ENCODE results near the gene TUBB6.

The TUBB6 gene

GRCh38 chr18:12321333-12321732 is 13.3 kb downstream of the TUBB6 start:
- no peak overlapping the region for H3K4me3 ChIP-seq (ENCODE audit: low read length)
- H3K79me2 ChIP-seq (ENCODE audit: low read length) = no peaks in the 10 kb centered on the region
- peaks cover 19% of the 10 kb centered on the region for H3K36me3 ChIP-seq (replicated peaks; ENCODE audit: low read depth, low read length)
- no peak overlapping the region for H3K4me2 ChIP-seq (ENCODE audit: low read length)
- no peaks in the 10 kb centered on the region for H3K9me3 ChIP-seq (ENCODE audit: insufficient read depth, low read length)
- H3K27me3 ChIP-seq (ENCODE audit: low read depth, low read length) = no peaks in the 10 kb centered on the region
- no peak for TF ChIP-seq EZH2phosphoT487 (IDR thresholded peaks at IDR 0.05; ENCODE audit: low read depth)
- TF ChIP-seq, protein P1, sequence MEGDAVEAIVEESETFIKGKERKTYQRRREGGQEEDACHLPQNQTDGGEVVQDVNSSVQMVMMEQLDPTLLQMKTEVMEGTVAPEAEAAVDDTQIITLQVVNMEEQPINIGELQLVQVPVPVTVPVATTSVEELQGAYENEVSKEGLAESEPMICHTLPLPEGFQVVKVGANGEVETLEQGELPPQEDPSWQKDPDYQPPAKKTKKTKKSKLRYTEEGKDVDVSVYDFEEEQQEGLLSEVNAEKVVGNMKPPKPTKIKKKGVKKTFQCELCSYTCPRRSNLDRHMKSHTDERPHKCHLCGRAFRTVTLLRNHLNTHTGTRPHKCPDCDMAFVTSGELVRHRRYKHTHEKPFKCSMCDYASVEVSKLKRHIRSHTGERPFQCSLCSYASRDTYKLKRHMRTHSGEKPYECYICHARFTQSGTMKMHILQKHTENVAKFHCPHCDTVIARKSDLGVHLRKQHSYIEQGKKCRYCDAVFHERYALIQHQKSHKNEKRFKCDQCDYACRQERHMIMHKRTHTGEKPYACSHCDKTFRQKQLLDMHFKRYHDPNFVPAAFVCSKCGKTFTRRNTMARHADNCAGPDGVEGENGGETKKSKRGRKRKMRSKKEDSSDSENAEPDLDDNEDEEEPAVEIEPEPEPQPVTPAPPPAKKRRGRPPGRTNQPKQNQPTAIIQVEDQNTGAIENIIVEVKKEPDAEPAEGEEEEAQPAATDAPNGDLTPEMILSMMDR (IDR thresholded peaks at IDR 0.05; ENCODE audit: low read depth, low read length) = no peak
- H3K27ac ChIP-seq (ENCODE audit: low read length) = no peak overlapping the region
- H3K4me1 ChIP-seq (ENCODE audit: low read length) = peaks cover 26% of the 10 kb centered on the region
- H3K9ac ChIP-seq (ENCODE audit: low read length) = no peak overlapping the region
- H4K20me1 ChIP-seq (ENCODE audit: insufficient read depth, low read length) = no peaks in the 10 kb centered on the region
- H2AFZ ChIP-seq (ENCODE audit: low read depth, low read length) = no peak overlapping the region

- H3K36me3 ChIP-seq (replicated peaks; ENCODE audit: low read depth, low read length) = peaks cover 50% of the 10 kb centered on the region
- H3K9me3 ChIP-seq (ENCODE audit: insufficient read depth, low read length) = no peaks in the 10 kb centered on the region
- no peaks in the 10 kb centered on the region for H3K27me3 ChIP-seq (ENCODE audit: low read depth, low read length)
- H3K27ac ChIP-seq (ENCODE audit: low read length) = no peak overlapping the region
- H3K4me2 ChIP-seq (ENCODE audit: low read length) = no peak overlapping the region
- peaks cover 5% of the 10 kb centered on the region; the same call in 1 of the 2 replicates for H3K4me1 ChIP-seq (ENCODE audit: low read length)
- no peak overlapping the region for H3K4me3 ChIP-seq (ENCODE audit: low read length)
- no peak overlapping the region for H2AFZ ChIP-seq (ENCODE audit: low read depth, low read length)
- TF ChIP-seq, protein P1 (IDR thresholded peaks at IDR 0.05; ENCODE audit: low read depth, low read length) = no peak
- TF ChIP-seq EZH2phosphoT487 (IDR thresholded peaks at IDR 0.05; ENCODE audit: low read depth) = no peak
- no peaks in the 10 kb centered on the region for H3K79me2 ChIP-seq (ENCODE audit: low read length)
- H3K9ac ChIP-seq (ENCODE audit: low read length) = no peak overlapping the region
- no peaks in the 10 kb centered on the region for H4K20me1 ChIP-seq (ENCODE audit: insufficient read depth, low read length)
Measured at GRCh38 chr18:12324991-12325725, 17.1 kb downstream of the TUBB6 start.

GRCh38 chr18:12325726-12326245 is 17.7 kb downstream of the TUBB6 start:
- peaks cover 5% of the 10 kb centered on the region; the same call in 1 of the 2 replicates for H3K4me1 ChIP-seq (ENCODE audit: low read length)
- no peak overlapping the region for H3K4me2 ChIP-seq (ENCODE audit: low read length)
- H2AFZ ChIP-seq (ENCODE audit: low read depth, low read length) = no peak overlapping the region
- TF ChIP-seq, protein P1 (IDR thresholded peaks at IDR 0.05; ENCODE audit: low read depth, low read length) = no peak
- TF ChIP-seq EZH2phosphoT487 (IDR thresholded peaks at IDR 0.05; ENCODE audit: low read depth) = no peak
- H4K20me1 ChIP-seq (ENCODE audit: insufficient read depth, low read length) = no peaks in the 10 kb centered on the region; the same call in 1 of the 2 replicates
- H3K79me2 ChIP-seq (ENCODE audit: low read length) = no peaks in the 10 kb centered on the region
- H3K36me3 ChIP-seq (replicated peaks; ENCODE audit: low read depth, low read length) = peaks cover 50% of the 10 kb centered on the region
- H3K27me3 ChIP-seq (ENCODE audit: low read depth, low read length) = no peaks in the 10 kb centered on the region
- no peak overlapping the region for H3K27ac ChIP-seq (ENCODE audit: low read length)
- no peak overlapping the region for H3K4me3 ChIP-seq (ENCODE audit: low read length)
- no peaks in the 10 kb centered on the region for H3K9me3 ChIP-seq (ENCODE audit: insufficient read depth, low read length)
- H3K9ac ChIP-seq (ENCODE audit: low read length) = no peak overlapping the region

DNA sequence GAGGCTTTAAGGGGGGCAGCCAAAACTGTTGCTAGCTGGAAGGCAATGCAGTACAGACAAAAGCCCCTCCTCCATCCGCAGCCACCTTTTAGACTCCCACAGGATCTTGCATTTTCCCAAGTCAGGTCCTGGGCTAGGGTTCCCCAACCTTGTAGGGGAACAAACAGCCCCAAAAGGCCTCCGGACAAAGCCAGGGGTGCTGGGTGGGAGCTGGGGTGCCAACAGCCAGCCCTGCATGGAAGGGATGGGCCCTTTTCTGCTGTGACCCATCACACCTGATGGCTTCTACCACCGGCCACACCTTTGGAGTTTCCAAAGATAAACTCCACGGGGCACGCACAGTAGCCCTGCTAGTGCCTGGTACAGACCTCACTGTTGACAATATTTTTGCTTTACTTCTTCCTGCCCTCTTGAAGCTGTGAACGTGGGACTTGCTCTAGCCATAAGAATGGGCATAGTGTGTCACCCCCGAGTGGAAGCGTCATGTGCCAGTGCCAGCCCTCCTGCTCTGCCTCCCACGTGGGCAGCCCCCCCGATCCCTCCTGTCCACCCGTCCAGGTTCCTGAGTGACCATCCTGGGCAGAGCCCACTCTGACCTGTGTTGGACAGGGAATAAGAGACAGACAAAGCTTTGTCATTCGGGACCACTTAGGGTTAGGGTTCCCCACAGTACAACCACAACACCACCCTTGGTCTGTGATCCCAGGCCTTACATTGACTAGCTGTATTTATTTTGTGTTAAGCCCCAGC is 18.8 kb downstream of the TUBB6 start:
- Histone ChIP-seq H3K4me2 (ENCODE audit: low read length) (no peak overlapping the region), H3K4me1 (ENCODE audit: low read length) (no peaks in the 10 kb centered on the region), H3K27me3 (ENCODE audit: low read depth, low read length) (no peaks in the 10 kb centered on the region), H3K27ac (ENCODE audit: low read length) (no peak overlapping the region), H3K9me3 (ENCODE audit: insufficient read depth, low read length) (no peaks in the 10 kb centered on the region), H4K20me1 (ENCODE audit: insufficient read depth, low read length) (no peaks in the 10 kb centered on the region; the same call in 1 of the 2 replicates), H3K9ac (ENCODE audit: low read length) (no peak overlapping the region), H2AFZ (ENCODE audit: low read depth, low read length) (no peak overlapping the region), H3K4me3 (ENCODE audit: low read length) (no peak overlapping the region), H3K36me3 (replicated peaks; ENCODE audit: low read depth, low read length) (peaks cover 50% of the 10 kb centered on the region), H3K79me2 (ENCODE audit: low read length) (no peaks in the 10 kb centered on the region)
- no peak for TF ChIP-seq EZH2phosphoT487 (IDR thresholded peaks at IDR 0.05; ENCODE audit: low read depth)
- TF ChIP-seq, protein P1 (IDR thresholded peaks at IDR 0.05; ENCODE audit: low read depth, low read length) = no peak

Measured in OCI-LY3 (cell line).